Large intestine (tissue), 3 donors: ENCODE data around the gene RAB40A. TPM values are rescaled to one million over a fixed set of nuclear protein-coding genes. Genes with fewer than 3 reads are reported as not detected.
"Not testable (repeated sequence)": the region's sequence is repeated elsewhere in the genome, so short reads cannot be mapped to it uniquely, and the experiment has no call there.

Source experiments
- DNase-seq, 2 donors: peaks; one replicate each; pipeline versions ENCODE4 v3.0.0 to v3.0.0-alpha.2; 2013
- H3K27ac ChIP-seq: one replicate; pipeline ENCODE4 v1.5.1; 2013; ENCODE audit warnings: low read length
- H3K27me3 ChIP-seq: 2 replicates; pipeline ENCODE4 v1.6.1; 2013; ENCODE audit warnings: low read length; ENCODE audit not compliant: control insufficient read depth, insufficient read depth
- H3K36me3 ChIP-seq: 2 replicates; pipeline ENCODE4 v1.6.1; 2013; ENCODE audit warnings: low read length; ENCODE audit not compliant: control insufficient read depth, insufficient read depth
- H3K4me1 ChIP-seq: one replicate; pipeline ENCODE4 v1.6.1; 2013; ENCODE audit warnings: low read length; ENCODE audit not compliant: control insufficient read depth, insufficient read depth
- H3K4me3 ChIP-seq: one replicate; pipeline ENCODE4 v1.5.1; 2013; ENCODE audit warnings: low read length
- H3K9me3 ChIP-seq: one replicate; pipeline ENCODE4 v1.6.1; 2013; ENCODE audit warnings: mild to moderate bottlenecking, low read depth, low read length, moderate library complexity; ENCODE audit not compliant: control insufficient read depth
- WGBS: methylation state at CpG from one replicate; pipeline ENCODE4 v1.1.5; 2013; ENCODE audit warnings: low lambda C conversion rate; ENCODE audit not compliant: insufficient coverage; 5-methylcytosine and 5-hydroxymethylcytosine counted together
- polyA plus RNA-seq: library from polyadenylated mRNA; unstranded; fragments of 120-200 nt; gene quantifications from one replicate; pipeline ENCODE4 v1.2.1, GENCODE V29; 2013

RAB40A gene
- polyA plus RNA-seq, 1 donor, result 1.8 TPM

DNA sequence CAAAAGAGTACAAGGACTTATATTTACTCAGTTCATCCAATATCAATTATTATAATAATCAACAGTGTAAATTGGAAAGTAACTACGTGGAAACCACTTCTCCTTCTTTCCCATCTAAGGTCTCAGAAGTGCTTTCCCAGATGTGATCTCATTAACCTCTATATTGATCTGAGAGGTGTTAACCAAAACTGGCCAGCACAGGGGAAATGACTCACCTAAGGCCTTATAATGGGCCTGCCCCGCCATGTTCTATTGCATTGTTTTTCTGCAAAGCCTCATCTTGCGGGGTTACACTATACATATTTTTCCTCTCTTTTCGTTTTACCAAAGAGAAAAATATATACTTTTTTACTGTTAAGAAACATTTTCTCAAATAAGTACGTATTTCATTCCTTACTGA is 20.5 kb downstream of the RAB40A start:
- Histone ChIP-seq H3K27ac (no peak overlapping the region), H3K9me3 (no peaks in the 10 kb centered on the region), H3K4me3 (no peak overlapping the region), H3K36me3 (no peaks in the 10 kb centered on the region), H3K27me3 (no peaks in the 10 kb centered on the region), H3K4me1 (no peaks in the 10 kb centered on the region)
- WGBS, result no CpG with 5 or more reads among the region's 5 CpGs
- DNase-seq, result no peak

DNA sequence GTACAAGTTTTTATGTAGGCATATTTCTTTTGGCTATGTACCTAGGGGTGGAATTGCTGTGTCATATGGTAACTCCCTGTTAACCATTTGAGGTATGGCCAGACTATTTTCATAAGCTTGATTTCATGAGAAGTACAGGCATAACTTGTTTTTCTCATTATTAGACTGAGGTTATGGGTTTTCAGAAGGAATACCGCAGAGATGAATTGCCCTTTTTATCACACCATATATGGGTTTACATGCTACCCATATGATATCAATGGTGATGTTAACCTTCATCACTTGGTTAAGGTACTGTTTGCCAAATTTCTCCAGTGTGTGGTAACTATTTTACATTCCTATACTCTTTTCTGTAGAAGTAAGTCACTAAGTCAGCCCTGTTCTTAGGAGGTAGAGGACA is 23.5 kb downstream of the RAB40A start:
- no peak overlapping the region for H3K4me3 ChIP-seq
- no peaks in the 10 kb centered on the region for H3K4me1 ChIP-seq
- no peak for DNase-seq
- H3K27ac ChIP-seq, result no peak overlapping the region
- no peaks in the 10 kb centered on the region for H3K27me3 ChIP-seq
- no CpG with 5 or more reads among the region's 1 CpG for WGBS
- no peaks in the 10 kb centered on the region for H3K9me3 ChIP-seq
- no peaks in the 10 kb centered on the region for H3K36me3 ChIP-seq

DNA sequence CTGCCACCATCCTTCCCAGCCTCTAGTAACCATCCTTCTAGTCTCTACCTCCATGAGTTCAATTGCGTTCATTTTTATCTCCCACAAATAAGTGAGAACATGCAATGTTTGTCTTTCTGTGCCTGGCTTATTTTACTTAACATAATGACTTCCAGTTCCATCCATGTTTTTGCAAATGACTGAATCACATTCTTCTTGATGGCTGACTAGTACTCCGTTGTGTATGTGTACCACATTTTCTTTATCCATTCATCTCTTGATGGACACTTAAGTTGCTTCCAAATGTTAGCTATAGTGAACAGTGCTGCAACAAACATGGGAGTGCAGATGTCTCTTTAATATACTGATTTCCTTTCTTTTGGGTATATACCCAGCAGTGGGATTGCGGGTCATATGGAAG is 25.7 kb downstream of the RAB40A start:
- H3K9me3 ChIP-seq, H3K36me3 ChIP-seq, H3K27ac ChIP-seq, DNase-seq, H3K4me3 ChIP-seq, H3K27me3 ChIP-seq, H3K4me1 ChIP-seq: not testable (repeated sequence)
- WGBS, result no CpG with 5 or more reads among the region's 3 CpGs

DNA sequence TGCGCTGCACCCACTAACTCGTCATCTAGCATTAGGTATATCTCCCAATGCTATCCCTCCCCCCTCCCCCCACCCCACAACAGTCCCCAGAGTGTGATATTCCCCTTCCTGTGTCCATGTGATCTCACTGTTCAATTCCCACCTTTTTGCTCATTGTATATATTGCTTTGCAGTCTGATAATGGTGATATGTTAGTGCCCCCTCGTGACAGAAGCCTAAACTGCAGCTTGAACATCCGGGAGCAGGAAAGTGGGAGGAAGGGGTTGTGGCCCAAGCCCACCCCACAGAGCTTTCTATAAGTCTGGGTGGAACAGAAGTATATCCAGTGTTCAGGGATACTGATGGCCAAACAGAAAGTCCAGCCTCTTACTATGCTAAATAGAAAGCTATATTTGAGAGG is 29.6 kb downstream of the RAB40A start:
- not testable (repeated sequence) for H3K27ac ChIP-seq, H3K4me3 ChIP-seq, H3K4me1 ChIP-seq, H3K36me3 ChIP-seq, H3K9me3 ChIP-seq, H3K27me3 ChIP-seq
- no CpG with 5 or more reads among the region's 4 CpGs for WGBS
- DNase-seq, result peak; percentile 22 to 23

DNA sequence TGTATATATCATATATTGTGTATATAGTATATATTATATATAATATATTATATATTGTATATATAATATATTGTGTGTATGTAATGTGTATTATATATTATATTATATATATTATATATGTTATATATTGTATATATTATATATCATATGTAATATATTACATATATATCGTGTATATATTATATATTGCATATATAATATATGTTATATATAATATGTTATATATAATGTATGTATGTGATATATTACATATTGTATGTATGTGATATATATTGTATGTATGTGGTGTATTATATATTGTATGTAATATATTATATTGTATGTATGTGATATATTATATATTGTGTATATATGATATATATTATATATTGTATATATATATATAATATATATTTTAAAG is 30.5 kb downstream of the RAB40A start:
- Histone ChIP-seq H3K27ac (no peak overlapping the region), H3K9me3 (no peaks in the 10 kb centered on the region), H3K4me1 (no peaks in the 10 kb centered on the region), H3K27me3 (no peaks in the 10 kb centered on the region), H3K36me3 (no peaks in the 10 kb centered on the region), H3K4me3 (no peak overlapping the region)
- no peak for DNase-seq
- no CpG with 5 or more reads among the region's 1 CpG for WGBS

DNA sequence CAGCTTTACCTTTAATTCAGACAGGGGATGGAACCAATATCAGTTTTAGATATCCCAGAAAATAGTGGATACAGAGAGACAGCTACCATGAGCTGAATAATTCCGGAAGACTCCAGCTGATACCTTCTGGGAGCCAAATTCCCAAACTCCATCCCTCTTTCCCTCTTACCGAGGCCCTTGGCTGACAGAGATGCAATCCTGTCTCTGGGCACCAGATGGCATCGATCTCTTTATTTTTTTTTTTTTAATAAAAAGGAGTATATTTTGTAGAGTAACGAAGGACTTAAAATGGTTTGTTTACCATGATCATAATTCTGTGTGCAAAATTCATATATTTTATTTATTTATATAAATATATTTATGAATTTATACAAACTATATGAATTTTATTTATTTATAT is 31.0 kb downstream of the RAB40A start:
- Histone ChIP-seq H3K36me3 (no peaks in the 10 kb centered on the region), H3K9me3 (no peaks in the 10 kb centered on the region), H3K4me3 (no peak overlapping the region), H3K27me3 (no peaks in the 10 kb centered on the region), H3K4me1 (no peaks in the 10 kb centered on the region), H3K27ac (no peak overlapping the region)
- no CpG with 5 or more reads among the region's 4 CpGs for WGBS
- no peak for DNase-seq

DNA sequence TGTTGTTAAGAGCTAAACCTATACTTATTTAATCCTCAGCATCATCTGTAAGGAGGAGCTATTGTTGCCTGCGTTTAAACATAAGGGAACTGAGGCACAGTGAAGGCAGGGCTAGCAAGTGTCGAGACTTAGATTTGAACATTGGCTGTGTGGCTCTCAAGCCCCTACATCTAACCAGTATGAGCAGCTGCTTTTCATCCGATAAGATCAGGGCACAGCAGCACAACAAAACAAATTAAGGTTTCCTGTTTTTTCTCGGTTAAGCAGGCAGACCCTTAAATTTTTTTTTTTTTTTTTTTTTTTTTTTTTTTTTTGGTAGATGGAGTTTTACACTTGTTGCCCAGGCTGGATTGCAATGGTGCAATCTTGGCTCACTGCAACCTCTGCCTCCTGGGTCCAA is 35.6 kb downstream of the RAB40A start:
- Histone ChIP-seq H3K27ac (no peak overlapping the region), H3K36me3 (no peaks in the 10 kb centered on the region), H3K27me3 (no peaks in the 10 kb centered on the region), H3K9me3 (no peaks in the 10 kb centered on the region), H3K4me1 (no peaks in the 10 kb centered on the region), H3K4me3 (no peak overlapping the region)
- no peak for DNase-seq
- WGBS, result no CpG with 5 or more reads among the region's 4 CpGs

DNA sequence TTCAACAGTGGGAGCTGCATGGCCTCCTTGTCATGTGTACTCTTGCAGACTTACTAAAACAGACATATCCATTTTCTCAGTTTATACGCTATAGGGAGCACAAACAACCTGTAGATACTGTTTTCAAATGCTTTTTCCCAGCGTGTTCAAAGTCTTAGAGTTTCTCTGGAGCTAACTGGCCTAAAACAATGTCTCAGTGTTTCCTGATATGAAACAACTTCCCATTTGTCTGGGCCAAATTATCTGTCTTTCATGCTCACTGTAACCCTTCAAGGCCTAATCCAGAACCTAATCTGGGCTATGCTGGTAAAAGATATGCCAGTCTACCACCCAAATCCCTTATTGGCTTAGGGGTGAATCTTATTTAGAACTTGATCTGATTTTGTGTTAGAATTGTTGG is 38.8 kb downstream of the RAB40A start:
- no peak overlapping the region for H3K4me3 ChIP-seq
- no peaks in the 10 kb centered on the region for H3K27me3 ChIP-seq
- no peaks in the 10 kb centered on the region for H3K36me3 ChIP-seq
- WGBS, result no CpG with 5 or more reads among the region's 2 CpGs
- no peaks in the 10 kb centered on the region for H3K4me1 ChIP-seq
- DNase-seq, result no peak
- no peak overlapping the region for H3K27ac ChIP-seq
- H3K9me3 ChIP-seq, result no peaks in the 10 kb centered on the region

DNA sequence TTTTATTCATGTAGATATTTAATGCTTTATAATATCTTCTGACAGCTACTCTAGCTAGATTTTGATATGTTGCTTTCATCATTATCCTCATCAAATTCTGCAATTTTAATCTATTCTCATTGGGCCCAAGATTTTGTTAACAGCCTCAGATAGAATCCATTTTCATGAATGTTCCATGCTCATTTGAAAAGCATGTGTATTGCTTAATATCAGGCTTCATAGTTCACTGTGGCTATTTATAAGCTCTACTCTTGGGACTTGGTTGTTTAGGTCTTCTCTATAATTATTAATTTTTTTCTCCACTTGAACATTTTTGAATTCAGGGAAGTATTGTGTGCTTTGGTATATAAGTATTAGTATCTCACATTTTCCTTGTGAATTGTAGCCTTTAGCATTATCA is 41.8 kb downstream of the RAB40A start:
- Histone ChIP-seq H3K36me3 (no peaks in the 10 kb centered on the region), H3K27ac (no peak overlapping the region), H3K27me3 (no peaks in the 10 kb centered on the region), H3K9me3 (no peaks in the 10 kb centered on the region), H3K4me1 (no peaks in the 10 kb centered on the region), H3K4me3 (no peak overlapping the region)
- no peak for DNase-seq

DNA sequence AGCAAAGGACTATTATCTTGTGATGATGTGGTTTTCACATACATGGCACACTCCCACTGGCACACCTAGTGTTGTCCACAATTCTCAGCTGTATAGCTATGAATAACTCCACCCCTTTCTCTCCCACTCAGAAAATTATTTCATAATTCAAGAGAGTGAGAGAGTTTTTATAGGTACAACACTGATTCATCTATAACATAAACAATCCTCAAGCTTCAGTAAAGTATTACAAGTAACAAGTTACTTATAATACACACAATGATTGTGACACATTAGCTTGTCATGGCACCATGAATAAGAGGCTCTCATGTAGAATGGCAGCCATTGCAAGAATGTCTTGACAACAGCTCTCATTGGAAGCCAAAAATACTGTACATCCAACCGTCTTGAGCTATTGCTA is 43.9 kb downstream of the RAB40A start:
- WGBS, result no CpG with 5 or more reads among the region's 1 CpG
- Histone ChIP-seq H3K4me1 (peaks cover 5% of the 10 kb centered on the region), H3K9me3 (no peaks in the 10 kb centered on the region), H3K27me3 (no peaks in the 10 kb centered on the region), H3K4me3 (no peak overlapping the region), H3K36me3 (no peaks in the 10 kb centered on the region), H3K27ac (no peak overlapping the region)
- no peak for DNase-seq

DNA sequence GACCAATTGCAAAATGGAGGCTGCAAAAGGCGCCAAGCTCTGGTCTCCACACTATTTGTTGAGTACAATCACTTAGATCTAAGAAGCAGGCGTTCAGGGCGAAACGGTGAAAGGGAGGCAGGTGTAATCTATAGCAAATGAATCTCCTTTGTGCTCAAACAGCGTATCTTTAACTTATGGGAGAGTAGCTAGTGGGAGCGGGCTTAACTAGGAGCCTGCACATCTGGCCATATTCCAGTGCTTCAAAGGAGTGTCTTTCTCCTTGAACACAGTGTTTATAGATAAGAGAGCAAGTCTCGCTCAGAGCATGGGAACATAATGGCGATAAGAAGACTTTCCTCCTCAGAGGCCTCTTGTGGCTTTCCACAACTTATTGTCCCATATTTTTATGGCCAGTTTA is 49.3 kb downstream of the RAB40A start:
- peak in 1 of 2 donors; percentile 45 for DNase-seq
- peaks cover 22% of the 10 kb centered on the region for H3K4me1 ChIP-seq
- no CpG with 5 or more reads among the region's 8 CpGs for WGBS
- H3K36me3 ChIP-seq, H3K9me3 ChIP-seq, H3K27me3 ChIP-seq, H3K27ac ChIP-seq, H3K4me3 ChIP-seq: not testable (repeated sequence)
